HG03354 (cell line): Measurements from ENCODE around the gene FUZ.
A peak's percentile ranks its signal among the peaks of the same experiment; 100 is the strongest.

Source experiments
- ATAC-seq: cut with Tn5 transposase; IDR thresholded peaks from one replicate; pipeline ENCODE4 v1.9.1; 2021; ENCODE audit warnings: mild to moderate bottlenecking; ENCODE audit not compliant: unreplicated experiment, poor library complexity, severe bottlenecking

The FUZ gene

DNA sequence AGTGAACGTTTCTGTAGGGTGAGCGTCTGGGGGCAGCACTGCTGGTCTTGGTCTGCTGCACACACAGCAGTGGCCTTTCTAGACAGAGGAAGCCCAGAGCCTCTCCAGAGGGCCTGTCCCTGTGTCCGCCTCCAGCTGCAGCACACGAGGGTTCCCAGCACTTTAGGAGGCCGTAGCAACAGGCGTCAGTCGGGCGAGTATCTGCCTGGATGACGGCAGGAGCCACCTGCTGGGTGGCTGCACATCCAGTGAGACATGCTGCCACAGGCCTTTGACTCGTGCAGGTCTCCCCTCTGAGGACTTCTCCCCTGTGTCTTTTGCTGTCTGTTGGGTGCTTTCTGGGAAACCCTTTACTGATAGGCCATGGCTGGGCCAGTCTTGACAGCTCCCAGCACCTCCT is 24.2 kb downstream of the FUZ start:
- ATAC-seq: no peak

DNA sequence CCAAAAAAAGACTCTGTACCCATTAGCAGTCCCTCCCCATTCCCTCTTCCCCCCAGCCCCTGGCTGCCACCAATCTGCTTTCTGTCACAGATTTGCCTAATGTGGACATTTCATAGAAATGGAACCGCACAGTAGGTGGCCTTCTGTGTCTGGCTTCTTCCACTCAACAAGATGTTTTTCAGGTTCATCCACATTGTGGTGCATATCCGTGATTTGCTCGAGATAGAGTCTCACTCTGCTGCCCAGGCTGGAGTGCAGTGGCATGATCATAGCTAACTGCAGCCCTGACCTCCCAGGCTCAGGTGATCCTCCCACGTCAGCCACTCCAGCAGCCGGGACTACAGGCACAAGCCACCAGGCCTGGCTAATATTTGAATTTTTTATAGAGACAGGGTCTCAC is 25.3 kb downstream of the FUZ start:
- ATAC-seq: no peak

DNA sequence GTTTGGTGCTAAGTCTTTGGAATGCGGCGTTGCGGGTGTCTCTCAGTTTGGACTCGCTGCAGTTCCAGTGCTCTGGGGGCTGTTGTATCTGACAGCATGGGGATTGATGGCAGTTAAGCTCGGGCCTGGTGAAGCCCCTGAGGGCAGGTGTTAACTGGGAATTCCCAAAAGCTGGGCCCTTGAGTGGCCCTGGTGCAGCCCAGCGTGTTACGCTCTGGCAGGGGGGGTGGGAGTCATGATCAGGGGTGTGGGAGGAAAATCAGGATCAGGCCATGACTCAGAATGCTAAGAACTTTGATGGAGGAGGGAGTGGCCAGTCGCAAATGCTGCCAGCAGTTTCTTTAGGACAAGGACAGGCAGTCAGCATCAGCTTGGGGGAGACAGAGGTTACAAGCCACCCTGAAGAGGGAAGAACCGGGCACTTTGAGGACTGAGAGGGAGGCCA is 26.7 kb downstream of the FUZ start:
- ATAC-seq: no peak

DNA sequence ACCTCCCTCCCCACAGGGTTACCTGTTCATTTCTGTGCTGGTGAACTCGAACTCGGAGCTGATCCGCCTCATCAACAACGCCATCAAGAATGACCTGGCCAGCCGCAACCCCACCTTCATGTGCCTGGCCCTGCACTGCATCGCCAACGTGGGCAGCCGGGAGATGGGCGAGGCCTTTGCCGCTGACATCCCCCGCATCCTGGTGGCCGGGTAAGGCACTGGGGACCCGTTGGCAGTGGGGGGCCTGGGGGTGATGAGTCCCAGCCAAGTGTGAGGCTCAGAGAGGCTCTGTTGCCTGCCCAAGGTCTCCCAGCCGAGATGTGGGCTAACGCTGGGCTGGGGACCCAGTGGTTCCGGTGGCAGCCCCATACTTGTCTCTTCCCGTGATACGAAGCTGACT is 30.6 kb downstream of the FUZ start:
- ATAC-seq: no peak

DNA sequence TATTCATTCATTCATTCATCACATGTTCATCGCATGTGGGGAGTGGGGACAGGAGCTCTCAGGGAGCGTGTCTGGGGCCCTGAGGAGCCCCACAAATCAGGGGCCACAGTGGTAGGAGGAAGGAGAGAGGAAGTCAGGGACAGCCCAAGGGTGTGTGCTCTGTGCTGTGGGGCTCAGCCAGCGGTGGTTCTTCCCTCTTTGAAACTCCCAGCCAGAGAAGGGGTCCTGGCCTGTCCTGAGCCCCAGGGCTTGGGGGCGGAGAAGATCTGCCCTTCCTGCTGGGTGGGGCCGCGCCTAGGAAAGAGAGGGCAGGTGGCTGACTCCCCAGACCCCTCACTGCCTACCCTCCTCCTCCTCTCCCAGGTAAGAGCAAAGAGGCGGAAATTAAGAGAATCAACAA is 31.7 kb downstream of the FUZ start:
- ATAC-seq: no peak

DNA sequence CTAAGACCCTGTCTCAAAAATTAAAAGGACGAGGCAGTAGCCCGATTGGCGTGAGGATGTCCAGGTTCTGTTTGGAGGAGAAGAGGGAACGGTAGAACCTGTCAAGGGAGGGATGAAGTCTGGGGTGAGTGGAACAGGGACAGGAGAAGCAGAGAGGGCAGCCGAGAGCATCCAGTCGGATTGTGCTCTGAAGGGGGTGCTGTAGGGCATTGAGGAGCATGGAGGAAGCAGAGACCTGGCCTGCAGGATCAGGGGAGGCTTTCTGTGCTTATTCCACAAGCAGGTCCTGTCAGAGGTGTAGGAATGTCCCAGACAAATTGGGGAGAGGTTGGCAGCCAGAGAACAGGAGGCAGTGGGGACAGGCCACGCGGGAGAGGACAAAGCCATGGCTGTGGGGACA is 32.2 kb downstream of the FUZ start:
- no peak for ATAC-seq

DNA sequence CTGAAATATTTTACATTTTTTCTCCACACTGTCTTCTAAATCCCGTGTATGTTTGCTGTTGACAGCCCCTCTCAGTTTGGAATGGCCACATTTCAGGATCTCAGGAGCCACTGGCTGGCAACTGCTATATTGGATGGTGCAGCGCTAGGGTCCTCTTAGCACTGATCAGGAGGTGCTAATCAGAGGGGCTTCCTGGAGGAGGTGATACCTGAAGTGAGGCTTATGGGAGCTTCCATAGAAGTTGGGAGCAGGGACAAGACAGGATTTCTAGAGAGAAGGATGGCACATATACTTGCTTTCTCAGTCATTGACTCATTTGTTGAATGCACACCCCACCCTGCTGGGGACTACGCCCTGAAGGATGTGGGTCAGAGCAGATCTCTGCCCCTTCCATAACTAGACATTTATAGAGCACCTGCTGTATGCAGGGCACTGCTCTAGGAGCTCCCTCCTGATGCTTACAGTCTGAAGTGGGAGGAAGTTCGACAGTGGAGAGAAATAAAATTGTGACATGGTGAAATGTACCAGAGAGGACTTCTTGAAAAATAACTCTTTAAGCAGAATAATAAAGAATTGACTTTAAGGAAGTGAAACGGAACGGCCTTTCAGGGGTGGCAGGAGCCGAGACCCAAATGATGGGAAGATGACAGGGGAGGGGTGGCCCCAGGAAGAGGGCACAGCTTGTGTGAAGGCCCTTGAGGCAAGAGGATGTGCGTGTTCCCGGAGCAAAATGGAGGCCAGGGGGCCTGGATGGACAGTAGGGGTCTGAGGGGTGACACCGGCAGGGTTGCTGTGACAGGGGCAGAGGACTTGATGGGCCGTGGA is 33.1 kb downstream of the FUZ start:
- no peak for ATAC-seq

DNA sequence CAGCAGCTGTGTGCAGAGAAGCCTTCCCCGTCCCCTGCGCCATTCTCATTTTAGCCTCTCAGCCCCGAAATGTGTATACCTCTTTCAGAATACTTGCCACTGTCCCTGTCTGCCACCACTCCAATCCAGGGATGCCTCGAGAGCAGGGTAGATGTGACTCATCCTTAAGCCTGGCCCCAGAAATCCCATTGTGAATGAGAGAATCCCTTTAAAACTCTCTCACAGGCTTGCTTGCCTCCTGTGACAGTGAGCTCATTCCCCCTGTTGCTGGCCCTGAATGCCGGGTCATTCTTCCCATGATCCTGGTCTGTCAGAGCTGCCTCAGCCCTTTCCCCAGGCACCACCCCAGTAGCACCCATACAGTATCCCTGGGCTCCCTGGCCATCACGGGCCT is 36.7 kb downstream of the FUZ start:
- no peak for ATAC-seq

DNA sequence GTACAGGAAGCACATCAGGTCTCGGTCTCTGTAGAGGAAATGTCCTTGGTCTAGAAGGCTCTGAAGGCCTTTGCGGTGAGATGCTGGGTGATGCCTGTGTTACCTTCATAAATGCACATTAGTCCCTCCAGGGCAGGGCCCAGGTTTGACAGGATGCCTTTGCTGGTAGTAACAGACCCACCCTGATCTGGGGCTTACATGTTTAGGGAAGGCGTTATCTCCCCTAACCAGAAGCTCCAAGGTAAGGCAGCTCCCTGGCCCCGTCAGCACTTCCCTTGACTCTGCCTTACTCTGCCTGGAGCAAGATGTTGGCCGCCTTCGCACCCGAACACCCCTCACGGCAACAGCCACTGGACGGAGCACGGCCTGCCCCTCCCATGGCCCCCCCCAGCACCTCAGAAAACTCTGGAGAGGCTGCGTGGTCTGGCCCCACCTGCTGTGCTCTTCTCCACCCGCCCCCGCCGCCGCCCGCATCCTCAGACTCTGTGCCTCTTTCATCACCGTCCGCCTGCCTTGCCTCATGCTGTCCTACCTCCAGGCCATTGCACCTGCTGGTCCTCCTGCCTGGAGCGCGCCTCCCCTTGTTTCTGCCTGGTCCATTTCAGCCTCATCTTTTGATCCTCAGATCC is 37.2 kb downstream of the FUZ start:
- no peak for ATAC-seq

DNA sequence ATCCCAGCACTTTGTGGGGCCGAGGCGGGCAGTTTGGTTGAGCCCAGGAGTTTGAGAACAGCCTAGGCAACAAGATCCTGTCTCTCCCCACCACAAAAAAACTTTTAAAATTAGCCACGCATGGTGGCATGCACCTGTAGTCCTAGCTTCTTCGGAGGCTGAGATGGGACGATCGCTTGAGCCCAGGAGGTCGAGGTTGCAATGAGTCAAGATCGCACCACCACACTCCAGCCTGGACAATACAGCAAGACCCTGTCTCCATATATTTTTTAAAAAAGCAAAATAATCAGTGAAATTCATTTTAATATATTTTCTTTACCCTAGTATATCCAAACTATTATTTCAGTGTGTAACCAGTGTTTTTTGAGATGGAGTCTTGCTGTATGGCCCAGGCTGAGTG is 38.1 kb downstream of the FUZ start:
- ATAC-seq: no peak

DNA sequence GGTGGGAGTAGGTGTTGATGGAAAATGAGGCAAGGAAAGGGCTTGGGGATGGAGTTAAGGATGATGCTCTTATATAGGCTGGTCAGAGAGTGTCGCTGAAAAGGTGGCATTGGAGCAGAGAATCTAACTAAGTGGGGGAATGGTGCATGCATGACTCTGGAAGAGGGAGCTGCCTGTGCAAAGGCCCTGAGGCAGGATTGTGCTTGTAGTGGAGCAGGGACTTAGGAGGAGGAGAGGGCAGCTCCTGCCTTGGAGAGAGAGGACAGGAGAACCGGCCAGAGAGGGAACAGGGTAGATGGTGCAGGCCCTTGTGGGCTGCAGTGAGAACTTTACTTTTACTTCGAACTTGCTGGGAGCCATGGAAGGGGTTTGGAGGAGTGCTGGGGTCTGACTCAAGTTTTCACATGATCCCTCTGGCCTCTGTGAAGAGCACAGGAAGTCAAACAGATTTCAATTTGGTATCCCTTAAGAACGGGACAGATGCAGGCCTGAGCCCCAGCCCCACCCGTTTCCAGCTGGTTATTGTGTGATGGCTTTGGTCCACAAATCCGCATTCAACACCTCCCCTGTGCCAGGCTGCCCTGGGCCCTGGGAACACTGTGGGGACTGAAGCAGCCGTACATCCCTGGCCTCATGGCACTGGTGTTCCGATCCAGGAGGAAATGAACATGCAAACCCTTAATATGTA is 39.3 kb downstream of the FUZ start:
- ATAC-seq: no peak

DNA sequence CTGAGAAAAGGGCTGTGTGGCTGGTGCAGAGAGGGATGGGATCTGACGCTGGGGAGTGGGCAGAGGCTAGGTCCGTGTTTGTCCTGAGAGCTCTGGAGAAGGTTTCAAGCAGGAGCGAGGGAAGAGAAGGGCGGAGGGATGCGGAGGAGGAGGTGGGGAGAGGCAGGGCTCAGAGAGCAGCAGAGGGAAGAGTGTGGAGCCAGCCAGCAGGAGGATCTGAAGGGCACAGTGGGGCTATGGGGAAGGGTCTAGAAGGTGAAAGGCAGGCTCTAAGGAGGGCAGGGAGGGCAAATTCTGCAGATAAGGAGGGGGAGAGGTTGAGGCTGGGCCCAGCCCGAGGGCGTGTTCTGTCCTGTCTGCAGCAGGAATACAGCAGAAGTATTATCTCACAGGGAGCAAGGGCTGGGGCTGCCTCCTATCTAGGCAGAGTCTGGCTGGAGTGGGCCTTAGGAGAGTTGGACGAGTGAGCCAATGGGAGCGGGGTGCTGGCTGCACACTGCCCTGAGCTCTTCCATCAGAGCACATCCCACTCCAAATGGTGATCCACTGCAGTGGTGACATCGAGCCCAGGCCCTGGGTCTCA is 40.2 kb downstream of the FUZ start:
- no peak for ATAC-seq

DNA sequence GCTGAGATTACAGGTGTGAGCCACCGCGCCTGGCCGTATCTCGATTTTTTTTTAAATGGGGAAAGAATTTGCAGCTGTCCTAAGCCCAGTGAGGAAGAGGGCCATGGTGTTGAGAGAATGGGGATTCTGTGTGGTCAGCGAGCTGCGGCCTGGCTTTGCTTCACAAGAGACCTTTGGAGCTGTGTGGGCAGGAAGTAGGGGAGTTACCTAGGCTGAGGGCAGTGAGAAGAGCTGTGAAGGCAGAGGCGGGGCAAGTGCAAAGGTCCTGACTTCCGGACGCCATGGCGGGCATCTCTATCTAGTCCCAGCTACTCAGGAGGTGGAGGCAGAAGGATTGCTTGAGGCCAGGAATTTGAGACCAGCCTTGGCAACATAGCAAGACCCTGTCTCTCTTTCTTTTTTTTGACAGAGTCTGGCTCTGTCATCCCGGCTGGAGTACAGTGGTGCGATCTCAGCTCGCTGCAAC is 41.4 kb downstream of the FUZ start:
- ATAC-seq: no peak

DNA sequence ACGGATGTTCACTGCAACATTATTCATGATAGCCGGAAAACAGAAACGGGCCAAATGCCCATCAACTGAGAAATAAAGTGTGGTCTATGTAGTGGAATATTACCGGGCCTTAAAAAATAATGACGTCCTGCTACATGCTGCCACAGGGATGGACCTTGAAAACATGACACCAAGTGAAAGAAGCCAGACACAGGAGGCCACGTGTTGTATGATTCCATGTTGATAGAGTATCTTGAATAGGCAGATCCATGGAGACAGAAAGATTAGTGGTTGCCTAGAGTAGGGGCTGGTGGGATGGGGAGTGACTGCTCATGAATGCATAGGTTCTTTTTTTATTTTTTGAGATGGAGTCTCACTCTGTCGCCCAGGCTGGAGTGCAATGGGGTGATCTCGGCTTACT is 42.6 kb downstream of the FUZ start:
- no peak for ATAC-seq

DNA sequence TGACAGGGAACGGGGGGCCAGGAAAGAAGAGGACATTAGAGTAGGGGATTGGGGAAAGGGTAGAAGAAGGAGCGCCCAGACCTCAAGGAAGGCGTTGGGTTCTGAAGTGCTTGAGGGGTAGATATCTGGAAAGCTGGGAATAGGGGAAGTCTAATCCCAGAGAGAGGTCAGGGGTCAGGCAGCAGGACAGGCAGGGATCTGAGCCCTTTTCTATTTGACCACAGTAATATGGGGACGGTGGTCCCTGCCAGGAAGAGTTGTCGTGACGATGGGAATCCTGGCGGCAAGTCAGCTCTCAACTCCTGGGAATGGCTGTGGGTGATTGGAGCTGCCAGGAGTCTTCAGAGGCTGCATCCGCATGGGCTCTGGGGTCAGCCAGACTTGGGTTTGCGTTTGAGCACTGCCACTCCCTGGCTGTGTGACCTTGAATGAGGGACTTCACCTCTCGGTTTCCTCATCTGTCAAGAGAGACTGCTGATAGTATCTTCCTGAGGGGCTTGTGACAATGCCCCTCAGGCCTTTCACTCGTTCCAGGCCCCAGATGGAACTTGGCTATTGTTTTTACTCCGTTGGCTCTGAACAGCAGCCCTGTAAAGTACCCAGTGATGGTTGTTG is 45.0 kb downstream of the FUZ start:
- ATAC-seq: no peak

DNA sequence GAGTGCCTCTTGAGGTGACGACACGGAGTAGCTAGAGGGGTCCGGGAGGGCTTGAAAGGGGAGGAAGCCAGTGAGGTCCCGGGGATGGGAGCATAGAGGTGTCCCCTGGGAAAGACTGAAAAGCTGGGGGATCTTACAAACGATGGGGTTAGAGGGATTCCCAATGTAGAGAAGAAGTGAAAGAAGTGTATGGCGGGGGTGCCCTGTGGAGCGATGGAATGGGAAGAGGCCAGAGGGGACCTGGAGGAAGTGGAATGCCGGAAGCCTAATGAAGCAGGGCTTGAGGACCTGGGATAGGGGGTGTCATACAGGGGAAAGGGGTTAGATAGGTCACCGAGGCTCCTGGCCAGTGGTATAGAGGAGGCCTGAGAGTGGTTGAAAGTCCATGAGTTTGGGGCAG is 45.7 kb downstream of the FUZ start:
- ATAC-seq: no peak

DNA sequence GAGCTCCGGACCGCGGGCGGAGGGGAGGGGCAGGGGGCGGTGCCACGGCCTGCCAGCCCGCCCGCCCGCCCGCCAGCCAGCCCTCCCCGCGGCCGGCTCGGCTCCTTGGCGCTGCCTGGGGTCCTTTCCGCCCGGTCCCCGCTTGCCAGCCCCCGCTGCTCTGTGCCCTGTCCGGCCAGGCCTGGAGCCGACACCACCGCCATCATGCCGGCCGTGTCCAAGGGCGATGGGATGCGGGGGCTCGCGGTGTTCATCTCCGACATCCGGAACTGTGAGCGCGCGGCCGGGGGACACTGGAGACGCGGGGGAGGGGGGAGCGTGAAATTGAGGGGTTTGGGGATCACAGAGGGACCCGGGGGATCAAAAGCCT is 46.2 kb downstream of the FUZ start, which contains the start of gene AP2A1:
Gene AP2A1, plus strand, starts transcription at position 72 of the 370 bp plus-strand sequence. Its CDS starts 133 bp downstream, at position 205.
- no peak for ATAC-seq

DNA sequence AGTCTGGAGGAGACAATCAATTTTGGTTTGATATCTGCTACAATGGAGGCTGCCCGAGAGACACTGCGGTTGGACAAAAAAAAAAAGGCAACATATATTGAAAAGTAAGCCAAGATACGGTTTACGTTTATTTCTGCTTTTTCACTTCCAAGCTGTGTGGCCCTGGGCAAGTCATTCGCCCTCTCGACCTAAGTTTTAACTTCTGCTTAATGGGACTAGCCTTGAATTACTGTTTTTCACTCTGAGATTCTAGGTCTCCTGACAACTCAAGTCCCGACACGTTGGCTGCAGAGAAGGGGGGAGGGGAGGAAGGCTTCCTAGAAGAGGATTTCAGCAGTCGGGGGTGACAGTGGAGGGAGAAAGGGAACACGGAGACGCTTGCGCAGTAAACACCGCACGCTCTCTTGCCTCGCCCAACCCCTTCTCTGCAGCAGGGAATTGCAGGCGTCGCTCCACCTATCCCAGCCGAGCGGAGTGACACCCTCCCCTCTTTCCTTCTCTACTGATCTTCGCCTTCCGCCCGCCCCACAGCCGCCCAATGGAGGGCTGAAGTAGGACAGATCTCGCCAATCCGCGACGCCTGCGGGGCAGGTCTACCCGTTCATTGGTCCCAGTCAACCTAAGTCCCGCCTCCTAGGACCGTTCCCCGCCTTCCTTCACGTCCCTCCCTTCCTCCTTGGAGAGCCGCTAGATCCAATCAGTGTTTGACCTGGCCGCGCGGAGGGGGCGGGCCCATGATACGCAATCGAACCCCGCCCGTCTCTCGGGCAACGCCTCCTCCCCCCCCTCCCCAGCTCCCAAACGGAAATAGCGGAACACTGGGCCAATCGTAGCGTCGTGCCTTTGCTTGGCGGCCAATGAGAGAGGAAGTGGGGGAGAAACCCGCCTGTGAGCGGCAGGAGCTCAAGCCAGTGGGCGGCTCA is 46.8 kb downstream of the FUZ start:
- ATAC-seq: peak; percentile 91

DNA sequence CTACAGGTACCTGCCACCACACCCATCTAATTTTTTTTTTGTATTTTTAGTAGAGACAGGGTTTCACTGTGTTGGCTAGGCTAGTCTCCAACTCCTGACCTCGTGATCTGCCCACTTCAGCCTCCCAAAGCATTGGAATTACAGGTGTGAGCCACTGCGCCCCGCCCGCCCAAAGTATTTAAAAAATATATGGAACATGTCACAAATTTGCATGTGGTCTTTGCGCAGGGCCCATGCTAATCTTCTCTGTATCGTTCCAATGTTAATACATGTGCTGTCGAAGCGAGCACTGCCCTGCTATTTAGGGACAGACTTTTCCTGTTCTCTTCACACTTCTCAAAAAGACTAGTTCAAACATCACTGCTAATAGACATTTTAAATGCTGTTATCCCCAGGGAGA is 48.8 kb downstream of the FUZ start:
- no peak for ATAC-seq
